Left renal pelvis (tissue), 4 donors: Measurements from ENCODE around the gene PPP1R13B. TPM values are rescaled to one million over a fixed set of nuclear protein-coding genes. Genes with fewer than 3 reads are reported as not detected.

ENCODE experiments used
- DNase-seq, 4 donors: peaks; one replicate each; pipeline ENCODE4 v3.0.0-alpha.2; 2013; ENCODE audit warnings: low read depth in 4 of 4, low spot score in 3 of 4
- polyA plus RNA-seq, 4 donors: library from polyadenylated mRNA; unstranded; fragments of 120-200 nt; gene quantifications; one replicate each; pipeline ENCODE4 v1.2.1, GENCODE V29; 2013; ENCODE audit not compliant: insufficient read length in 4 of 4

The PPP1R13B gene
- polyA plus RNA-seq, 4 donors = 14.5 to 38.8 (median 32.8) TPM

DNA sequence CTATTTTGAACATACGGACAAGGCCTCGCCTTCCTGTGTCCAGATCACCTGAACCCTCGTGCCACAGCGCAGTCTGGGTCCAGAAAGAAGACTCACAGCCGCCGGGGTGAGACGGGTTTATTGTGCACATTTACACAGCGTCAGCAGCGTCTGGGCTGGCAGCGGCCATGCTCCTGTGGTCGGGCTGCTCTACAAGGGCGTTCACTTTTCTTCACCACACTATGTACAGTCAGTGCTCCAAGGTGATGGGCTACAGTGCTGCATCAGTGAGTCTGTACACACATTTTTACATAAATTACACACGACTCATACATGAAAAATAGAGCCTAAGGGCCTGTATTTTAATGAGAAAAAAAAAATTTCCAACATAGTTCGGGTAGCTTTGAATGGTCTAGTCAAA is 113.7 kb downstream of the PPP1R13B start:
- no peak for DNase-seq

DNA sequence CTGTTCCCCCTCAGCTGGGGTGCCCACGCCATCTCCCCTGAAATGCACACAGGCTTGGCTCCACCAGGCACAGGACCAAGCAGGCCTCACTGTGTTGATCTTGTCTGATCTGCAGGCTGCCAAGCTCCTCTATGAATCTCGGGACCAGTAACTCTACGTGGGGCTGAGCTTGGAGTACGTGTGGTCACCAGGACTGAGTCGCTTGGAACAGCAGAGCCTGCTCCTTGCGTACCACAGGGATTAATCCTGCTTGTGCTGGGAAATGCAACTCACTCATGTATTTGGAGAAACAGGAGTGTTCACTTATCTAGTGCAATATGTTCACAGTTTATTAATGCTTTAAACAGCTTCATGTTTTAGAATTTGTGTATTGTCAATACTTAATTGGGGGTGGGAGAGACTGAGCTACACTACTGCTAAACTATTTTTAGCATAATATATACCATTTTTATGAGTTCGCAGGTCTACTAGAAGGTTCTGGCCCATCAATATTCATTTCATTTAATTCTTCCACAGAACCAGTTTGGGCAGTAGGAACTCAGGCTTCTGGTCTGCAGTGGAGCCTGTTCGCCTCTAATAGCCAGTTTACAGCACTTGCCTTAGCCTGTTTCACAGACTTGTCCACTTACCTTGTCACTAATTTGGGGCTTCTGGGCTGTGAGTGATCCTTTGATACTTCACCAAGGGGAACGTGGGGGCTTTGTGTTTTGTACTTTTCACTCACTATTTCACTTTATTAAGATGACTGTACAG is 114.3 kb downstream of the PPP1R13B start:
- no peak for DNase-seq

DNA sequence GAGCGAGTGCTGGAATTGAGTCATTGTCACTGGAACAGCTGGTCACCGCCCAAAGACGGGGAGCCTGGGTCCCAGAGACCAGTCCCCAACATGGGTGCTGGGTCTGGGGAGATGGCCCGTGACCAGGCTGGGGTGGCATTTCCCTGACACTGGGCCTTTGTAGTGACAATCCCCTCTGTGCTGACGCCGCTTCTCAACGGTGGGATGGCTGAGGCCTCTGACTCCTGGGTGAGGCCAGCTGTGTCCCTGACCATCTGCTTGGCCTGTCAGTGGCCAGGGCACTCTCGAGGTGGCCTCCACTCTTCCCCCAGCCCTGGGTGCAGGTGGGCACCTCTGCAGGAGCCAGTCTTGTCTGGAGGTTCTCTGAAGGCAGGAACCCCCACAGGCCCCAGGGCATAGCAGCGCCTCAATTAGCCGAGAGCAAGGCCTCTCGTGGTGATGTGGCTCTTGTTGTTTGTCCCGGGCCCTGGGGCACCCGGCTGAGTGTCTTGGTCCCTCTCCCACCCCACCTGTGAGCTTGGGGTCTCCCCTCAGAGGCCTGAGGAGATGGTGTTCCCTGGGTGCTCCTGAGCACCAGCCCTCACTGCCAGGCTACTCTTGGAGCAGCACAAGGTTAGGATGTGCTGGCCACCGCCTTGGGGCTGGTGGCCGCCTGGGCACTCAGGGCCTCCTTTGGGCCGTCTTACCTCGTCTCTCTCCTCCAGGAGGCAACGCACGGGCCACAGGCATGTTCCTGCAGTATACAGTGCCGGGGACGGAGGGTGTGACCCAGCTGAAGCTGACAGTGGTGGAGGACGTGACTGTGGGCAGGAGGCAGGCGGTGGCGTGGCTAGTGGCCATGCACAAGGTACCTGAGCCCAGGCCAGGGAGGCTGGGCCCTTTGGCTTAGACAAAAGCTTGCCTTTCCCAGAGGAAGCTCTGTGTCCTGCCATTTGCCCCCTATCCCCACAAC is 115.2 kb downstream of the PPP1R13B start:
- no peak for DNase-seq

DNA sequence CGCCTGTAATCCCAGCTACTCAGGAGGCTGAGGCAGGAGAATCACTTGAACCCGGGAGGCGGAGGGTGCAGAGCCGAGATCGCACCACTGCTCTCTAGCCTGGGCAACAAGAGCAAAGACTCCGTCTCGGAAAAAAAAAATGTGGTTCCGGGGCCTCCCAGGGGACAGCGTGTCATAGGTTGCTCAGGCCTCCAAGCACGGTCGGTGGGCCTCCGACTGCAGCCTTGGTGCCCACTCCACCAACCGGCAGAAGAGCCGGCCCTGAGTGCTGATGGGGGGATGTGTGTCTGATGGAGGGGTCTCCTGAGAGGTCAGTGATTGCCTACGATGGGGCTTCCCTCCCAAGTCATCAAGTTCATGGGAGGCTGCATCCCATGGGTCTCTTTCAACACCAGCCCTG is 115.9 kb downstream of the PPP1R13B start:
- DNase-seq = no peak

DNA sequence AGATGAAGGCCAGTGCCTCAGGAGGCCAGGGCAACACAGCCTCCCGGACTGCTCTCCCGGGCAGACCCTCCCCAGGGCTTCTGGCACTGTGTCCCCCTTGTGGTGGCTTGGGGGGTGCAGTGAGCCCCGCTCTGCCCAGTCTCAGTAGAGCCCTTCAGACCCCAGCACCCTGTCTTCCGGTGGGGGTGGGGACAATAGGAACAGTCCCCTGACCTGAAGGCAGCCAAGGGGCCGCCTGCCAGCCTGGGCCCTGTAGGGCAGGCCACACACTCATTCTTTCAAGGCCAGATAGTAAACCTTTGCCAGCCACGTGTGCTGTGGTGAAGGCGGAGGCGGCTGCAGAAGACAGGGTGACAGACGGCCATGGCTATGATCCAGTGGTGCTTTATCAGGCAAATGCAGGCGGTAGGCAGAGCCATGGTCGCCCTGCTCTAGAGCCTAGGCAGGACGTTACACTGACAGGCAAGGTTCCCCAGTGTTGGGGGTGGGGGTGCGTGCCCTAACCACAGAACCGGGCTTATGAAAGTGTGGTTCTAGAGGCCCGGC is 116.8 kb downstream of the PPP1R13B start:
- no peak for DNase-seq

DNA sequence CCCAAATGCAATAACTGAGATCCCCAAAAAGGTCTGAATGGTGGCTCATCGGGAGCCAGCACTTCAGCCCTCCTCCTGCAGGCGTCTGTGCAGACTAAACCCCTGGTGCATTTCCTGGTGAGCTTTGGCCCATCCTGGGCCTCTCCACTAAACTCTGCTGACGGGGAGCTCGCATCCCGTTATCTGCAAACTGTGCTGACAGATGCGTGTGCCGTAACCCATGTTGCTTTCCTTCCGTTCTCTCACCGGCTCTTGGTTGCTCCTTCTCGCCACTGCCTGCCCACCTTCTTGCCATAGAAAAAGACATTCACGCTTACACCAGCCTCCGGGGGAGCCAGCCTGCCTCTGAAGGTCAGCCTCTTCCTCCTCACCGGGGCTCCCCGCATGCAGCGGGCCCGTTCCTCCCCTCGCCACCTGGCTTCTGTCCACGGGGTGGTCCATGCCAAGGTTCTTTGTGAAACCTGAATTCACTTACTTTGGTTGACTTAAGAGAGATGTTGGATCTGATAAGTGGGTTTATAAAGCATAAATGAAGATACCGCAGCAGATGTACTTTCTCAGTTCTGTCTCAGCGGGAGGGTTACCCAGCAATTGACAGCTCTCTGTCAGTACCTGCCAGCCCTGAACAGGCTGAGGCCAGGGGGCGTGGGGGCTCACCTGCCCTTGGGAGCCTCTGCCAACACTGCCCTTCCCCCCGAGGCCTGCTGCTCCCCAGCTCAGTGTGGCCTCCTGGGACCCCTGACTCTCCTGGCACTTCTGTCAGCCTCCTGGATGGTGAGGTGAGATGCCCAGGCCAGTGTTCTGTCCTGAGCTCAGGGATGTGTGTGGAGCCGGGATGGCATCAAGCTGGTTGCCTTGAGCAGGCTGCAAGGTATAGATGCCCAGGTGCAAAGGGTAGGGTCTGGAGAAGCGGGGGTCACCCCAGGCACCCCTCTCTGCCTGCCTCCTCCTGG is 117.6 kb downstream of the PPP1R13B start:
- no peak for DNase-seq

DNA sequence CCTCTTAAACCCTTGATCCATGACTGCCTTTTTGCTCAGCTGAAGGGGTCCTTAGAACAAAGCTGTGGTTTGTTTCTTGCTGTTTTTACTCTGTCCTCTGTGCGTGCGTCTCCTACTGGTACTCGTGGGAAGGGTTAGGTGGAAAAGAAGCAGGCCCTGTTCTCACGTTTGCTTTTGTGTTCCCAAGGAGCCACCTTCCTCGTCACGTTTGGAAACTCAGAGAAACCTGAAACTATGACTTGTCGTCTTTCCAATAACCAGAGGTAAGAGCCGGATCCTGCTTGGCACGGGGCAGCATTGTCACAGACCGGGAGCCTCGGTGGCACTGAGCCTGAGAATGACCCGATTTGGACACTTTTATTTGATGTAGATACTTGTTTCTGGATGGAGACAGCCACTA is 118.7 kb downstream of the PPP1R13B start:
- no peak for DNase-seq

DNA sequence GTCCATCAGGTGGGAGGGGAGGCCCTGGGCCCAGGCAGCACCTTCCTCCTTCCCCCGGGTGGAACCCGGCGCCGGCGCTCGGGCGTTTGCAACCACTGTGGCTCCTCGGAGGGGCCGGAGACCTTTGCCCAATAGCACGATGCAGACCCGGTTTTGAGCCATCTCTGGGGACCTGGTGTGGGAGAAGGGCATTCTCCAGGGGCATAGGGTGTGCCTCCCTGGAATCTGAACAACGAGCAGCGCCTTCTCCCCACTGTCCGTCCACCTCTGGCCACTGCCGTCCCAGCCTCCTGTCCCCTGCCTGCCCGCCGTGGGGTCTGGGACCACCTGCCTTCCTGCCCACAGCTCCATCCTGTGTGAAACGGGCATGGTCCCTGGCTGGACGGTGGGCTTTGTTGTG is 119.2 kb downstream of the PPP1R13B start:
- DNase-seq = no peak

DNA sequence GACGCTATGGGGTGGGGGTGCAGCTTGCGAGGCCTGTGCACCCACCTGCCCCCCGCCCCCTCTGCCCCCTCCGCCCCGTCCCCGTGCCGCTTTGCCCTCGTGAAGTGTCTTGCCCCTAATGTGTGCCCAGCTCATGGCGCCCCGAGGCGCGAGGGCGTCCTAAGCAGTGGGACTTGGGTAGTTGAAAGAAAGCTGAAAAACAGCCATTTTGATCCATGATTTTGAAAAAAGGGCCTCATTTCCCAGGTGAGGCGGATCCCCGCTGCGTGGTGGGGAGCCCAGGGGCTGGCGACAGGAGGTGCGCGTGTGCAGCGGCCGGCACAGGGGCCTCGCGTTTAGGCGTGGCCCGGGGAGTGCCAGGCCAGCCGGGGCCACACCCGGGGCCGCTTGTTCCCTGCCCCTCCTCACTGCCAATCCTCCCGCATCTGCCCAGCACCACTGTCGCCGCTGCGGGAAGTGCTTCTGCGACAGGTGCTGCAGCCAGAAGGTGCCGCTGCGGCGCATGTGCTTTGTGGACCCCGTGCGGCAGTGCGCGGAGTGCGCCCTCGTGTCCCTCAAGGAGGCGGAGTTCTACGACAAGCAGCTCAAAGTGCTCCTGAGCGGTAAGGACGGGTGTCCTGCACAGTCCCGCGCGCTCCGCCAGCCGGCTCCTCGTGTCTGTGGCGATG is 119.9 kb downstream of the PPP1R13B start:
- DNase-seq = peak in 1 of 4 donors; percentile 51

DNA sequence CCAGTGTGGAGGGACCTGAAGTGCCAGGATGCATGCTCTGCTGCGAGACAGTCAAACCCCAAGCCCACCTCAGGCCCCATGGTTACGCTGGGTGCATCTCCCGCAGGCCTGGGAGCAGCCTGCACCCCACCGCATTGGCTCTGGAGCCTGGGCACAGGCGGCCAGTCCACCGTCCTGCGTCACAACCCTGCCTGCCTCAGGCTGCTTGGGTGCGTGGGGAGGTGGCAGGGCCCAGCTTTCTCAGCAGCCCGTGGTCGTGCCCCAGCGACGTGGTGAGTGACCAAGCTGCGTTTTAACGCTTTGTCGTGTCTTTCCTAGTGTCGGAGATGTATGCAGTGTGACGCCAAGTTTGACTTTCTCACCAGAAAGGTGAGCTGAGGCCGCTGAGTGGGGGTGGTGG is 120.9 kb downstream of the PPP1R13B start:
- DNase-seq = no peak

DNA sequence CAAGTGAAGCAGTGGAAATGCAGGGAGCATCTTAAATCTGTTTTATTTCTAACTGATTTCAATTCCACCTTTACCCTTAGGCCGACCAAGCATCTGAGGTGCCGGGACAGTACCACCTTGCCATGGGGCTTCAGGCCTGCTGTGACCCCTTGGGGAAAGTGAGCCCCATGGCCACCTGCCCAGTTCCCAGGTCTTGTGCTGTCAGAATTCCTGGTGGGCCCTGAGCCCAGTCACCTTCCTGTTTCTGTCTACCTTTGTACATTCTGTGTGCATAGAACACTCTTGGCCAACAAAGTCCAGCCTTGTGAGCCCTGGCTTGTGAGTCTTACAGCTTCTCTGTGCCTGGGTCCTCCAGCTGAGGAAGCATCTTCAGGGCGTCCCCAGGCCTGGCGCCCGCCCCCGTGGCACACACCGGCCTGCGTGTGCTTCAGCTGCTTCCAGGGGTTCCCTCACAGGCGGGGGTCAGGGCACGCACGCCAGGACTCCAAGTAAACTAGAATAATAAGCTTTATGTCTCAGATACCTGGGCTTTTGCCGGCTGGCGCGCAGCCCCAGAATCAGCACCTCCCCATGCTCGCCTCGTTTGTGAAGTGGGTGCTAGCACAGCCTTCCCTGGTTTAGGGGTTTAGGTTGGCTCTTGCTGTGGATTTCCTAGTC is 121.5 kb downstream of the PPP1R13B start:
- no peak for DNase-seq

DNA sequence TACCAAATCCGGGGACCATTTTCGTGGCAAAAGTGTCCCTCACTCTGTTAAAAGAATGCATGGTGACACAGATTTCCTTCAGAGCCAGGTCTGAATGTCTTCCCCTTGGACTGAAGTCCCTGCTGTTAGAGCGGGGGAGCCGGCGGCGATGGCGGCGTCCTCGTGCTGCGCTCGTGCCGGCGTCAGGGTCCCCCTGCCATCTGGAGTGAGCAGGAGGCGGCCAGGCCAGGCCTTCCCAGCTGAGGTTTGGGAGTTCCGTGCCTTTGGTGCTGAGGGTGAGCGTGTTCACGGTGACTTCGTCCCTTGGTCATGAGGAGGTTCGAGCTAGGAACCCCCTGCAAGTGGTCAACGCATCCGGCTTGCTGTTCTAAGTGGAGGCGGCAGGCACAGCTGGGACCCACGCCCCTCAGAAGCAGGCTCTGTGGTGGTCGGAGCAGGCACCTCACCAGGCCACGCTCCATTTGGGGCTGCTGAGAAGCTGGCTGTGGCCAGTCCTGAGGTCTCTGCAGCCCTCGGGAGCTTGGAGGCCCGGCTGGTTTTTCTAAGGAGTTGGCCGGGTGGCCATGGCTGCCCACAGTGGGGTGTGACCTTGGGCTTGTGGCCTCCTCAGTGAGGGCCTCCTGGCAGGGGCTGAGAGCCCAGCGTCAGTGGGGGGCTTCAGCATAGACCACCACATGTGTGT is 122.2 kb downstream of the PPP1R13B start:
- DNase-seq = no peak

DNA sequence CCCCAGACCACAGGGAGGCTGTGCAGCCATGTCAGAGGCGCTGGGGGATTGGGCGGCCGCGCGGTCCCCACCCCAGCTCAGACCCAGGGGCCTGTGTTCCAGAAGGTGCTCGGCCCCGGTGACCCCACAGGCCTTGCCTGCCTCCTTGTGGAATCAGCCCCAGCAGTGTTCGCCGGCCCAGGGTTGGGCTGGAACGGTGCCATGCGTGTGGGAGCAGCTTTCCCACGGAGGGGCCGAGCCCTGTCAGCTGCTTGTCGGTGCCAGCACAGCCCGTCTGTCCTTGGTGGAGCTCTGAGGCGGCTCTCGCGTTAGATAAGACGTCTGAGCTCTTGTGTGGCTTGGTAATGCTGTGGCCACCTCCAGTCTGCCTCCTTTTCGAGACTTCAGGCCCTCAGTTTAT is 123.3 kb downstream of the PPP1R13B start:
- DNase-seq = no peak

DNA sequence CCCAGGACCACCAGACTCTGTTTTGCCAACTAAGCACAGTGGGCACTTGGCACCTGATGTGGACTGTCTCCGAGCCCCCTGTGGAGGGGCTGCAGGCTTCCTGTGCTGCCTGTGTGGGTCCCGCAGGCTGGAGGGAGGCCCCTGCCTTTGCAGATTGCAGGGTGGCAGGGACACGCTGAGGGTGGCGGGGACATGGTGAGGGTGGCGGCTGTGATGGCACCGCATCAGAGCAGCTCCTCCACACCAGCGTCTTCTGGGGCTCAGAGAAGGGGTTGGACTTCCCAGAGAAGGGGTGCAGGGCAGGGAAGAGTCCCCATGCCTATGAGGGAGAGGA is 123.7 kb downstream of the PPP1R13B start:
- no peak for DNase-seq

DNA sequence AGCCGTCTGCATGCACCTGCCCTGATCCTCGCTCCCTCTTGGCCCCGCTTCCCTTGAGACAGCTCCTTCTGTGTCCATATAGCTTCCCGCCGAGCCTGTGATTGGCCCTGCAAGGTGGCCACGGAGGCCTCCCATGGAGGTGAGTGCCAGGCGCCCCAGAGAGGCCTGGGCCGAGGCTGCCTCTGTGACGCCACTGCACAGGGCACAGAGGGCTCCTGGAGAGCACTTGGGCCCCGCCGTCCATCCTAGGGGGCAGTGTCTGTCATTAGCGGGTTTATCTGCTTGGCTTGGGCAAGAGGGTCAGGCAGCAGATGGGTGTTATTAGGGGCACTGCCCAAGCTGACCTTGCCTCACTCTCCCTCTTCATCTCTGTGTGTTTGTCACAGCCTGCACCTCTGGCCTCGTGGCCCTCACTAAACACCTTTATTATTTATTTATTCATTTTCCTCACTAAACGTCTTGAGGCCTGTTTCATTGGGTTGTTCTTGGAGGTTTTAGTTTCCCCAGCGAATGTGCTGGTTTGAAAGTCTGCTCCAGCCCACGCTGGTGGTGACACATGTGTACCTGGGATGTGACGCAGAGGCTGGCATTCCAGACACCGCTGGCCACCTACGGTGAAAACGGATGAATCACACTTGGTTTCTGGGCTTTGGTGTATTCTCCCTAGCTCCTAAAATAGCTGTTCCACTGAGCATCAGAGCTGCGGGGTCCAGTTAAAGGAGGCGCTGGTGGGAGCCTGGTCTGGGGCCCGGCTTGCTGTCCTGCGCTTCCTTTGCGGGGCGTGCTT is 125.8 kb downstream of the PPP1R13B start:
- no peak for DNase-seq

DNA sequence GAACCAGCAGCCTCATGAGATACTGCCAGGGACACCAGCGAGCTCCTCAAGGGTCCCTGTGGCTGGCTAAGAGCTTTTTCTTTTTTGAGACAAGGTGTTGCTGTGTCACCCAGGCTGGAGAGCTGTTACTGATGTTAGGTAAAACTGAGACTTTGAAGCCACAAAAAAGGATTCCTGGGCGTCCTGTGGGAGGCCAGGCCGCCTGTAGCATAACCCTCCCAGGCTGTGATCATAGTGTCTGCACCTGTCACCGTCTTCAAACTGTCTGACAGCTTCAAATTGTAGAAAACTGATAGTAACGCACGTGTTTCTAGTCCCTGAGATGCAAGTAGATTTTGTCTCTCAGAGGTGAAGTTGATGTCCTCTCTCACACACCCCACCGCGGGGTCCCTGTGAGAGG is 127.6 kb downstream of the PPP1R13B start:
- no peak for DNase-seq

DNA sequence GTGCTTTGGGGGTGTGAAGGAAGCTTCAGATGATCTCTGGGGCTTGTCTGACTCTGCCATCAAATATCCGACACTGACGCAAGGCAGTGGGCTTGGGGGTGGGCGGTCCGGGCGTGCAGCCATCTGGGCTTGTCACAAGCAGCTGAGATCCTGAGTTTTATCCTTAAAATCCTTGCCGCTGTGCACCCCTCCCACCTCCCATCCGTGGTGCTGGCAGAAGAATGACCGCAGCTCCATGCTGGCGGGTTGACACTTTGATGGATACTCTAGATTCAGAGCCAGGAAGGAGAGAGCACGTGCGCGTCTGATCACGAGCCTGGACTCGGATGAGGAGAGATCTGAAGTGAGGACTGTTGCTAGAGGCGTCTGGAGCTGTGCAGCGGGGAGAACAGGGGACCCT is 128.8 kb downstream of the PPP1R13B start:
- DNase-seq = no peak

DNA sequence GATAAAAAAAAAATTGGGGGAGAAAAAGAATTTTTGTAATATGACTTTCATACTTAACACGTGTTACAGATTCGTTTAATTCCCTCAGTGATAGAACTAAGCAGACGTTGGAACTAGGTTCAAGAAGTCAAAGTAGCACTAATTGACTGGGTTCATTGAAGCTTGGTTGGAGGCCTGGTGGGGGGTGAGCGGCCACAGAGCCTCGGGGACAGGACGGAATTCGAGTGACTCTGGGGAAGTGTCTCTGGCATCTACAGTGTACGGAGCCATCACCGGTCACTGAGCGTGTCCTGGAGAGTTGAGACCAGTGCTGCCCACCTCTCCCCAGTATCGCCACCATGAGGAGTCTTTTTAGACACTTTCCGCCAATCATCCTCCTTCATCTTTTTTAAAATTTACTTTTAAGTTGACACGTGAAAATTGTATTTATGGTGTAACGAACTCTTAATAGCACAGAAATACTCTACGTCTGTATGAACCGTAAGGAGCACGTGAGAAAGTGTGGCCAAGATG is 130.4 kb downstream of the PPP1R13B start:
- DNase-seq = no peak
